ENCODE results near the gene TM9SF4.

- TF ChIP-seq POLR2AphosphoS5 (IDR thresholded peaks at IDR 0.05) (no peak), CTCF (IDR thresholded peaks at IDR 0.05) (no peak), POLR2A (IDR thresholded peaks at IDR 0.05) (no peak), EP300 (IDR thresholded peaks at IDR 0.05; ENCODE audit: low read depth) (no peak)
Observed at GRCh38 chr20:32115211-32115767, 5.8 kb downstream of the TM9SF4 start.

Data from transverse colon (tissue), 4 donors.